NCI-H146 (cell line): ENCODE data around the gene TBX1.

Source experiments
- DNase-seq: peaks from one replicate; lab custom pipeline; 2025; lab: John Stamatoyannopoulos, UW

TBX1 gene

GRCh38 chr22:19800306-19800705, 39.7 kb downstream of the TBX1 start:
- no peak for DNase-seq

- DNase-seq: no peak
Observed at GRCh38 chr22:19800761-19801244, 40.2 kb downstream of the TBX1 start.

- no peak for DNase-seq
Observed at GRCh38 chr22:19801340-19802000, 40.9 kb downstream of the TBX1 start.

GRCh38 chr22:19802001-19802893, 41.7 kb downstream of the TBX1 start:
- DNase-seq: no peak

- no peak for DNase-seq
Observed at GRCh38 chr22:19802894-19803735, 42.5 kb downstream of the TBX1 start.

- no peak for DNase-seq
Observed at GRCh38 chr22:19803736-19804267, 43.2 kb downstream of the TBX1 start.

- no peak for DNase-seq
Observed at GRCh38 chr22:19805821-19806212, 45.2 kb downstream of the TBX1 start.

GRCh38 chr22:19806213-19807160, 45.9 kb downstream of the TBX1 start:
- DNase-seq: no peak

- no peak for DNase-seq
Observed at GRCh38 chr22:19807161-19807913, 46.8 kb downstream of the TBX1 start.

- no peak for DNase-seq
Observed at GRCh38 chr22:19807914-19808872, 47.6 kb downstream of the TBX1 start.

- no peak for DNase-seq
Observed at GRCh38 chr22:19808873-19809478, 48.4 kb downstream of the TBX1 start.

- no peak for DNase-seq
Observed at GRCh38 chr22:19809741-19810140, 49.2 kb downstream of the TBX1 start.

GRCh38 chr22:19810381-19811201, 50.0 kb downstream of the TBX1 start:
- no peak for DNase-seq

- no peak for DNase-seq
Observed at GRCh38 chr22:19811211-19811621, 50.6 kb downstream of the TBX1 start.

GRCh38 chr22:19811811-19812771, 51.5 kb downstream of the TBX1 start:
- DNase-seq: no peak

- DNase-seq: no peak
Observed at GRCh38 chr22:19812910-19813309, 52.3 kb downstream of the TBX1 start.
